ENCODE measurements around the gene SAMM50.

SAMM50 gene

GRCh38 chr22:44028091-44028490, 72.8 kb downstream of the SAMM50 start:
- ATAC-seq (ENCODE audit: low read depth), result no peak
- Histone ChIP-seq H3K4me1 (ENCODE audit: insufficient read depth, poor library complexity, severe bottlenecking) (no peaks in the 10 kb centered on the region), H3K27ac (ENCODE audit: poor library complexity, severe bottlenecking) (no peak overlapping the region), H3K4me3 (ENCODE audit: severe bottlenecking) (no peak overlapping the region), H3K27me3 (ENCODE audit: insufficient read depth, poor library complexity, severe bottlenecking) (no peaks in the 10 kb centered on the region), H3K36me3 (ENCODE audit: low read depth) (no peaks in the 10 kb centered on the region), H3K9me3 (ENCODE audit: severe bottlenecking) (no peaks in the 10 kb centered on the region)
- TF ChIP-seq, protein P1, sequence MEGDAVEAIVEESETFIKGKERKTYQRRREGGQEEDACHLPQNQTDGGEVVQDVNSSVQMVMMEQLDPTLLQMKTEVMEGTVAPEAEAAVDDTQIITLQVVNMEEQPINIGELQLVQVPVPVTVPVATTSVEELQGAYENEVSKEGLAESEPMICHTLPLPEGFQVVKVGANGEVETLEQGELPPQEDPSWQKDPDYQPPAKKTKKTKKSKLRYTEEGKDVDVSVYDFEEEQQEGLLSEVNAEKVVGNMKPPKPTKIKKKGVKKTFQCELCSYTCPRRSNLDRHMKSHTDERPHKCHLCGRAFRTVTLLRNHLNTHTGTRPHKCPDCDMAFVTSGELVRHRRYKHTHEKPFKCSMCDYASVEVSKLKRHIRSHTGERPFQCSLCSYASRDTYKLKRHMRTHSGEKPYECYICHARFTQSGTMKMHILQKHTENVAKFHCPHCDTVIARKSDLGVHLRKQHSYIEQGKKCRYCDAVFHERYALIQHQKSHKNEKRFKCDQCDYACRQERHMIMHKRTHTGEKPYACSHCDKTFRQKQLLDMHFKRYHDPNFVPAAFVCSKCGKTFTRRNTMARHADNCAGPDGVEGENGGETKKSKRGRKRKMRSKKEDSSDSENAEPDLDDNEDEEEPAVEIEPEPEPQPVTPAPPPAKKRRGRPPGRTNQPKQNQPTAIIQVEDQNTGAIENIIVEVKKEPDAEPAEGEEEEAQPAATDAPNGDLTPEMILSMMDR (IDR thresholded peaks at IDR 0.05; ENCODE audit: poor library complexity, severe bottlenecking), result no peak
- DNase-seq (ENCODE audit: low spot score), result no peak

DNA sequence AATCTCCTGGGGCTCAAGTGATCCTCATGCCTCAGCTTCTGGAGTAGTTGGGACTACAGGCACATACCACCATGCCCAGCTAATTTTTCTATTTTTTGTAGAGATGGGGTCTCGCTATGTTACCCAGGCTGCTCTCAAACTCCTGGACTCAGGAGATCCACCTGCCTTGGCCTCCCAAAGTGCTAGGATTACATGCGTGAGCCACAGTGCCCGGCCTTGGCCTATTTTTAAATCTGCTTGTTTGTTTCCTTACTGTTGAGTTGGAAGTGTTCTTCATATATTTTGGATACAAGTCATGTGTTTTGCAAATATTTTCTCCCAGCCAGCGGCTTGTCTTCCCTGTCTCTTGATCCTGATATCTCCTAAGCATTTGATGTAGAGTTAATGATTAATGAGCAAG, 73.8 kb downstream of the SAMM50 start:
- no peak for DNase-seq (ENCODE audit: low spot score)
- Histone ChIP-seq H3K27ac (ENCODE audit: poor library complexity, severe bottlenecking) (no peak overlapping the region), H3K4me1 (ENCODE audit: insufficient read depth, poor library complexity, severe bottlenecking) (no peaks in the 10 kb centered on the region), H3K27me3 (ENCODE audit: insufficient read depth, poor library complexity, severe bottlenecking) (no peaks in the 10 kb centered on the region), H3K9me3 (ENCODE audit: severe bottlenecking) (no peaks in the 10 kb centered on the region), H3K4me3 (ENCODE audit: severe bottlenecking) (no peak overlapping the region), H3K36me3 (ENCODE audit: low read depth) (no peaks in the 10 kb centered on the region)
- TF ChIP-seq, protein P1 (IDR thresholded peaks at IDR 0.05; ENCODE audit: poor library complexity, severe bottlenecking), result no peak
- no peak for ATAC-seq (ENCODE audit: low read depth)

GRCh38 chr22:44030051-44030701, 74.9 kb downstream of the SAMM50 start:
- TF ChIP-seq, protein P1 (IDR thresholded peaks at IDR 0.05; ENCODE audit: poor library complexity, severe bottlenecking), result no peak
- H3K9me3 ChIP-seq (ENCODE audit: severe bottlenecking), result no peaks in the 10 kb centered on the region
- no peak for DNase-seq (ENCODE audit: low spot score)
- H3K4me1 ChIP-seq (ENCODE audit: insufficient read depth, poor library complexity, severe bottlenecking), result no peaks in the 10 kb centered on the region
- H3K4me3 ChIP-seq (ENCODE audit: severe bottlenecking), result no peak overlapping the region
- no peaks in the 10 kb centered on the region for H3K36me3 ChIP-seq (ENCODE audit: low read depth)
- no peak for ATAC-seq (ENCODE audit: low read depth)
- H3K27me3 ChIP-seq (ENCODE audit: insufficient read depth, poor library complexity, severe bottlenecking), result no peaks in the 10 kb centered on the region
- H3K27ac ChIP-seq (ENCODE audit: poor library complexity, severe bottlenecking), result no peak overlapping the region

GRCh38 chr22:44030702-44031082, 75.5 kb downstream of the SAMM50 start:
- Histone ChIP-seq H3K36me3 (ENCODE audit: low read depth) (no peaks in the 10 kb centered on the region), H3K4me3 (ENCODE audit: severe bottlenecking) (no peak overlapping the region), H3K9me3 (ENCODE audit: severe bottlenecking) (no peaks in the 10 kb centered on the region), H3K27me3 (ENCODE audit: insufficient read depth, poor library complexity, severe bottlenecking) (no peaks in the 10 kb centered on the region), H3K4me1 (ENCODE audit: insufficient read depth, poor library complexity, severe bottlenecking) (no peaks in the 10 kb centered on the region), H3K27ac (ENCODE audit: poor library complexity, severe bottlenecking) (no peak overlapping the region)
- ATAC-seq (ENCODE audit: low read depth) (no peak), DNase-seq (ENCODE audit: low spot score) (no peak)
- TF ChIP-seq, protein P1 (IDR thresholded peaks at IDR 0.05; ENCODE audit: poor library complexity, severe bottlenecking), result no peak

DNA sequence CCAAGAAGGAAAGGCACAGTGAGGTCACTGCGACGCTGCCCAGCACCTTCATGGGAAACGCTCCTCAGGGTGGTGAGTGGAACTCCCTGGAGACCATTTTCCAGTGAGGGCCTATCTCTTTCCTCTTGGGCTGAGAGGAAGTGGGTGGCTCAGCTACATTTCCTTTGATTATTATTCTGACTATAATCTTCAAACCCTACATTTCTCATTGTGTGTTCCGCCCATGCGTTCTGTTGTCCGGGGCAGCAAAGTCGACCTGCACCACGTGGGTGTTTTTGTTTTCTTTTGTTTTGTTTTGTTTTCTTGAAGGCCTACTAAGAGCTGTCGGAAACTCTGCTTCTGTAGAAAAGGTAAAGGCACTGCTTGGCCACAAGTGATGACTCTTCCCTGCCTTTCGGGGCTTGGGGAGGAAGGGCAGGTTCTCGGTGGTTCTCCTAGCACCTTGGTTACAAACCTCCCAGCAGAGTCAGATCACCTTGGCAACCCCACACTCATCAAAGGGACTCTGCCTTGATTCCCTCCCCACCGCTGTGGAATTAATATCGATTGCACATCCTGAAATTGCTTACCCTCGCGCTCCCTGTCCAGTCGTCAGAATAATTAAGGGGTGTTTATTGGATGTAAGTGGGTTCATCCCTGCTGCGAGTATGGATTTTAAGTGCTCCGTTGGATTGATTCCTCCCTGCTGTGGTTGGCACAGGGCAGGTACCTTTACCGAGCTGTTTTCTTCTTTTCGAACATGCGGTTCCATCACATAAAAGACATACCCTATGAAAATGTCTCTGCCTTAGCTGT, 76.1 kb downstream of the SAMM50 start:
- Histone ChIP-seq H3K27ac (ENCODE audit: poor library complexity, severe bottlenecking) (no peak overlapping the region), H3K4me3 (ENCODE audit: severe bottlenecking) (no peak overlapping the region), H3K9me3 (ENCODE audit: severe bottlenecking) (no peaks in the 10 kb centered on the region), H3K27me3 (ENCODE audit: insufficient read depth, poor library complexity, severe bottlenecking) (no peaks in the 10 kb centered on the region), H3K4me1 (ENCODE audit: insufficient read depth, poor library complexity, severe bottlenecking) (no peaks in the 10 kb centered on the region), H3K36me3 (ENCODE audit: low read depth) (no peaks in the 10 kb centered on the region)
- ATAC-seq (ENCODE audit: low read depth) (no peak), DNase-seq (ENCODE audit: low spot score) (no peak)
- TF ChIP-seq, protein P1 (IDR thresholded peaks at IDR 0.05; ENCODE audit: poor library complexity, severe bottlenecking), result no peak
